GM12878 (cell line): Measurements from ENCODE around the gene CMSS1. TPM values are rescaled to one million over a fixed set of nuclear protein-coding genes. Genes with fewer than 3 reads are reported as not detected.

Experiments used
- ATAC-seq: fragments of 200-7000 bp; cut with Tn5 transposase; 3 replicates; pipeline ENCODE4 v1.9.1; 2020; ENCODE audit warnings: mild to moderate bottlenecking, moderate library complexity
- BruUV-seq: library from RNA; stranded (reverse); fragments of 400-500 nt; replicated peaks from 2 replicates; lab custom pipeline; 2021; lab: Mats Ljungman, UMichigan
- CTCF ChIA-PET: fragments of 300-600 bp; sonication (Branson Sonifier 250); formaldehyde crosslinking; extraction: SDS; loops from one replicate; lab custom pipeline; 2021; ENCODE audit warnings: inconsistent platforms; lab: Yijun Ruan, JAX
- POLR2A ChIA-PET: fragments of 350-600 bp; formaldehyde crosslinking; extraction: SDS; loops from one replicate; lab custom pipeline; 2021; ENCODE audit warnings: inconsistent platforms; lab: Charles Lee
- RAD21 ChIA-PET: fragments of 300-600 bp; sonication (Branson Sonifier 250); formaldehyde crosslinking; loops from one replicate; lab custom pipeline; 2023; ENCODE audit warnings: antibody characterized with exemption; ENCODE audit not compliant: unreplicated experiment; lab: Charles Lee
- SMC1A ChIA-PET: fragments of 300-600 bp; sonication (Branson Sonifier 250); formaldehyde crosslinking; loops from one replicate; lab custom pipeline; 2023; ENCODE audit not compliant: unreplicated experiment, uncharacterized antibody; lab: Charles Lee
- DNase-seq: peaks from one replicate; pipeline ENCODE4 v3.0.0-alpha.2; 2011; ENCODE audit warnings: low read depth, low spot score
- FAIRE-seq: peaks from 3 replicates; lab custom pipeline; 2011; peaks lifted over from hg19 to GRCh38; lab: Jason Lieb, UNC
- H2AFZ ChIP-seq: 2 replicates; pipeline ENCODE4 v1.6.0; 2011; ENCODE audit warnings: low read depth, low read length, control low read depth; ENCODE audit not compliant: control insufficient read depth
- H3K27ac ChIP-seq: 2 replicates; pipeline ENCODE4 v1.5.1; 2011; ENCODE audit warnings: control low read depth; ENCODE audit not compliant: control insufficient read depth, insufficient read depth
- H3K27me3 ChIP-seq, 2 experiments: replicated peaks in 1 of 2; 2 replicates each; pipeline versions ENCODE4 v1.6.0 to v1.6.1; 2011; ENCODE audit warnings: low read length in 1 of 2; ENCODE audit not compliant: control insufficient read depth in 2 of 2, insufficient read depth in 2 of 2
- H3K36me3 ChIP-seq, 2 experiments: 2 replicates each; pipeline ENCODE4 v1.5.1; 2011; ENCODE audit warnings: low read length in 1 of 2; ENCODE audit not compliant: control insufficient read depth in 2 of 2, insufficient read depth in 2 of 2
- H3K4me1 ChIP-seq: 2 replicates; pipeline ENCODE4 v1.6.1; 2011; ENCODE audit warnings: mild to moderate bottlenecking, low read length, moderate library complexity, mixed read lengths; ENCODE audit not compliant: control insufficient read depth, insufficient read depth
- H3K4me2 ChIP-seq: 2 replicates; pipeline ENCODE4 v1.6.0; 2011; ENCODE audit warnings: control low read depth; ENCODE audit not compliant: control insufficient read depth, insufficient read depth
- H3K4me3 ChIP-seq: fragments of 200-600 bp; sonication (generic); 2 replicates; pipeline ENCODE4 v1.5.1; 2016
- H3K79me2 ChIP-seq: 2 replicates; pipeline ENCODE4 v1.6.0; 2011; ENCODE audit warnings: low read length; ENCODE audit not compliant: control insufficient read depth, insufficient read depth
- H3K9ac ChIP-seq: 2 replicates; pipeline ENCODE4 v1.8.0; 2011; ENCODE audit warnings: low read length, control low read depth, mixed read lengths; ENCODE audit not compliant: control insufficient read depth, insufficient read depth
- H3K9me3 ChIP-seq: replicated peaks from 3 replicates; pipeline ENCODE4 v1.5.1; 2011; ENCODE audit warnings: mild to moderate bottlenecking, low read length; ENCODE audit not compliant: control insufficient read depth, insufficient read depth
- H4K20me1 ChIP-seq: 2 replicates; pipeline ENCODE4 v1.6.0; 2011; ENCODE audit not compliant: control insufficient read depth, insufficient read depth
- E2F8 ChIP-seq: fragments of 450-650 bp; IDR thresholded peaks from 2 replicates; pipeline ENCODE4 v1.6.1; 2018; ENCODE audit warnings: mild to moderate bottlenecking, low read depth, moderate library complexity; ENCODE audit not compliant: partially characterized antibody
- HDAC6 ChIP-seq: fragments of 200-600 bp; sonication (generic); IDR thresholded peaks from one replicate; pipeline ENCODE4 v1.8.0; 2017; ENCODE audit warnings: antibody characterized with exemption; ENCODE audit not compliant: unreplicated experiment
- MYC ChIP-seq: IDR thresholded peaks from 2 replicates; pipeline ENCODE4 v1.6.1; 2011; ENCODE audit warnings: mild to moderate bottlenecking, low read length, moderate library complexity, inconsistent platforms; ENCODE audit not compliant: insufficient read depth, insufficient replicate concordance, insufficient read length, severe bottlenecking
- RB1 ChIP-seq: fragments of 450-650 bp; formaldehyde crosslinking; IDR thresholded peaks from 2 replicates; pipeline ENCODE4 v1.6.1; 2017; ENCODE audit warnings: mild to moderate bottlenecking, borderline replicate concordance
- RBBP5 ChIP-seq: fragments of 200-600 bp; sonication (generic); conservative IDR thresholded peaks from 2 replicates; pipeline ENCODE4 v1.6.1; 2016
- ZBED1 ChIP-seq: IDR thresholded peaks from 2 replicates; pipeline ENCODE4 v1.6.1; 2016; ENCODE audit warnings: borderline replicate concordance
- ZNF622 ChIP-seq: fragments of 450-650 bp; IDR thresholded peaks from 2 replicates; pipeline ENCODE4 v1.6.1; 2017; ENCODE audit warnings: mild to moderate bottlenecking, inconsistent platforms
- WGBS: methylation state at CpG from one replicate; pipeline ENCODE4 v1.1.6; 2016; ENCODE audit warnings: low lambda C conversion rate; ENCODE audit not compliant: insufficient replicate concordance, insufficient coverage; ENCODE audit errors: missing lambda C conversion rate; 5-methylcytosine and 5-hydroxymethylcytosine counted together
- in situ Hi-C: fragments of 300-500 bp; cut with MboI; formaldehyde crosslinking; loops from 9 replicates; pipeline ENCODE4 v1.14.3; 2018; ENCODE audit warnings: mixed read lengths
- intact Hi-C: fragments of 100-400 bp; cut with micrococcal nuclease; formaldehyde crosslinking; loops from one replicate; pipeline ENCODE4 v1.14.2; 2022; ENCODE audit not compliant: unreplicated experiment
- polyA plus RNA-seq, 11 experiments: library from polyadenylated mRNA; depleted of rRNA in 4 of 11; unstranded in 6 of 11; stranded (reverse) in 5 of 11; fragments of >200 nt; fragmentation: Nextera tagmentation in 4 of 11; fragmentation: Illumina TruSeq in 1 of 11; extraction: Ambion mirVana in 4 of 11; extraction: Trizol in 1 of 11; gene quantifications; 1 replicate in 1 of 11; 2 replicates in 10 of 11; pipeline versions ENCODE4 v1.2.1 to v1.2.3, GENCODE V29; 2011 to 2016; ENCODE audit warnings: inconsistent platforms in 2 of 11, missing spikeins in 2 of 11, low read depth in 1 of 11
- total RNA-seq, 4 experiments: library from RNA; depleted of rRNA in 3 of 4; stranded (reverse); fragments of >200 nt in 3 of 4; fragmentation: Illumina TruSeq in 1 of 4; extraction: Trizol in 1 of 4; gene quantifications; 2 replicates each; pipeline versions ENCODE4 v1.2.1 to v1.2.3, GENCODE V29; 2013 to 2021

Gene CMSS1
- total and polyA plus RNA-seq, 10 of the 15 experiments (the other 5 are each of a cell fraction or from before 2014, with no cell fraction given), result 31.0 to 118 (median 70.1) TPM

- TF ChIP-seq E2F8 (no peak), ZBED1 (no peak)
Measured at GRCh38 chr3:99875929-99876841, 58.5 kb downstream of the CMSS1 start (continued).

GRCh38 chr3:99877031-99877579, 59.4 kb downstream of the CMSS1 start:
- SMC1A ChIA-PET, result interaction anchor here (0.7 to 1.5 kb wide), 3 partner anchors 31 to 62 kb away, joined by 3 to 4 read pairs (median 4); no protein-coding TSS in a partner anchor
- Histone ChIP-seq H3K9ac (no peak overlapping the region), H3K4me2 (no peak overlapping the region), H3K9me3 (no peaks in the 10 kb centered on the region), H2AFZ (no peak overlapping the region), H4K20me1 (no peaks in the 10 kb centered on the region), H3K79me2 (peaks cover 11% of the 10 kb centered on the region), H3K27ac (no peak overlapping the region), H3K4me3 (no peak overlapping the region), H3K36me3 (no peaks in the 10 kb centered on the region), H3K4me1 (peaks cover 13% of the 10 kb centered on the region; the same call in 1 of the 2 replicates), H3K27me3 (no peaks in the 10 kb centered on the region)
- in situ Hi-C loops, result no loop called here
- intact Hi-C loops, result no loop called here
- ATAC-seq, result no peak
- 75% methylated on average over 4 of the region's 4 CpGs for WGBS
- CTCF ChIA-PET, result interaction anchor here (0.9 kb wide), 1 partner anchor 17 kb away, joined by 4 read pairs; no protein-coding TSS in a partner anchor
- BruUV-seq, result no TSS peak
- POLR2A ChIA-PET, result interaction anchor here (1.3 kb wide), 1 partner anchor 10 kb away, joined by 9 read pairs; no protein-coding TSS in a partner anchor
- TF ChIP-seq RB1, result no peak
- TF ChIP-seq HDAC6, result no peak
- TF ChIP-seq MYC, result no peak
- no peak for TF ChIP-seq ZNF622
- no peak for TF ChIP-seq RBBP5
- FAIRE-seq, result no peak
- RAD21 ChIA-PET, result interaction anchor here (1.2 kb wide), 1 partner anchor 377 kb away, joined by 3 read pairs; no protein-coding TSS in a partner anchor
- DNase-seq, result no peak
